Smooth muscle cell (in vitro differentiated cells): ENCODE data around the gene ATG7. TPM values are rescaled to one million over a fixed set of nuclear protein-coding genes. Genes with fewer than 3 reads are reported as not detected.

Source experiments
- DNase-seq: peaks from one replicate; lab custom pipeline; 2025; ENCODE audit not compliant: unreplicated experiment; lab: John Stamatoyannopoulos, UW
- H2AFZ ChIP-seq: fragments of 200-600 bp; sonication (generic); 2 replicates; pipeline ENCODE4 v1.6.0; 2016; ENCODE audit warnings: antibody characterized with exemption, low read depth, mild to moderate bottlenecking
- H3F3A ChIP-seq: fragments of 200-600 bp; sonication (generic); 2 replicates; pipeline ENCODE4 v1.6.0; 2017; ENCODE audit warnings: antibody characterized with exemption, low read depth
- H3K27ac ChIP-seq: fragments of 200-600 bp; sonication (generic); 2 replicates; pipeline ENCODE4 v1.5.1; 2016; ENCODE audit warnings: low read depth, mild to moderate bottlenecking
- H3K27me3 ChIP-seq: fragments of 200-600 bp; sonication (generic); 2 replicates; pipeline ENCODE4 v1.6.1; 2016; ENCODE audit warnings: low read depth, mild to moderate bottlenecking
- H3K36me3 ChIP-seq: fragments of 200-600 bp; sonication (generic); 2 replicates; pipeline ENCODE4 v1.5.1; 2016; ENCODE audit warnings: low read depth
- H3K4me1 ChIP-seq: fragments of 200-600 bp; sonication (generic); 2 replicates; pipeline ENCODE4 v1.5.1; 2016; ENCODE audit warnings: low read depth
- H3K4me2 ChIP-seq: fragments of 200-600 bp; sonication (generic); 2 replicates; pipeline ENCODE4 v1.6.0; 2016; ENCODE audit warnings: mild to moderate bottlenecking
- H3K4me3 ChIP-seq: fragments of 200-600 bp; sonication (generic); 2 replicates; pipeline ENCODE4 v1.5.1; 2016; ENCODE audit warnings: mild to moderate bottlenecking
- H3K79me2 ChIP-seq: fragments of 200-600 bp; sonication (generic); 2 replicates; pipeline ENCODE4 v1.6.0; 2016; ENCODE audit warnings: low read depth, mild to moderate bottlenecking
- H3K9ac ChIP-seq: fragments of 200-600 bp; sonication (generic); 2 replicates; pipeline ENCODE4 v1.6.0; 2016; ENCODE audit warnings: low read depth
- H3K9me3 ChIP-seq: fragments of 200-600 bp; sonication (generic); replicated peaks from 2 replicates; pipeline ENCODE4 v1.5.1; 2016; ENCODE audit warnings: low read depth
- H4K20me1 ChIP-seq: fragments of 200-600 bp; sonication (generic); 2 replicates; pipeline ENCODE4 v1.6.0; 2016; ENCODE audit warnings: low read depth
- CTCF ChIP-seq: fragments of 200-600 bp; sonication (generic); IDR thresholded peaks from 2 replicates; pipeline ENCODE4 v1.5.1; 2017; ENCODE audit warnings: borderline replicate concordance, mild to moderate bottlenecking, antibody characterized with exemption; ENCODE audit not compliant: insufficient read depth, poor library complexity, severe bottlenecking
- WGBS: methylation state at CpG from one replicate; pipeline ENCODE4 v1.1.7; 2016; ENCODE audit warnings: low lambda C conversion rate; 5-methylcytosine and 5-hydroxymethylcytosine counted together
- polyA plus RNA-seq: library from polyadenylated mRNA; unstranded; fragments of >200 nt; fragmentation: Nextera tagmentation; extraction: Ambion mirVana; gene quantifications from 2 replicates; pipeline ENCODE4 v1.2.1, GENCODE V29; 2016
- total RNA-seq: library from RNA; depleted of rRNA; stranded (reverse); fragments of >200 nt; gene quantifications from 2 replicates; pipeline ENCODE4 v1.2.3, GENCODE V29; 2014

Gene ATG7
- total and polyA plus RNA-seq, 2 experiments from 2014 or later = 19.4 to 40.3 TPM

- H3K4me3 ChIP-seq = no peak overlapping the region
- no peak overlapping the region for H3K4me2 ChIP-seq
- H3K9ac ChIP-seq = no peak overlapping the region
- no peak overlapping the region for H2AFZ ChIP-seq
- peaks cover 17% of the 10 kb centered on the region for H3F3A ChIP-seq
- no peaks in the 10 kb centered on the region for H4K20me1 ChIP-seq
- H3K27ac ChIP-seq = no peak overlapping the region
- no peaks in the 10 kb centered on the region for H3K36me3 ChIP-seq
- WGBS = 96% methylated on average over 9 of the region's 9 CpGs
- peaks cover 10% of the 10 kb centered on the region for H3K4me1 ChIP-seq
- no peaks in the 10 kb centered on the region for H3K27me3 ChIP-seq
- TF ChIP-seq CTCF = no peak
- DNase-seq = no peak
- H3K79me2 ChIP-seq = no peaks in the 10 kb centered on the region
- H3K9me3 ChIP-seq = no peaks in the 10 kb centered on the region
Measured at GRCh38 chr3:11546657-11547302, 274.6 kb downstream of the ATG7 start.

- no peaks in the 10 kb centered on the region for H4K20me1 ChIP-seq
- peaks cover 22% of the 10 kb centered on the region for H3F3A ChIP-seq
- H3K4me3 ChIP-seq = no peak overlapping the region
- no peaks in the 10 kb centered on the region for H3K9me3 ChIP-seq
- peaks cover 10% of the 10 kb centered on the region for H3K4me1 ChIP-seq
- no peaks in the 10 kb centered on the region for H3K79me2 ChIP-seq
- no peak for TF ChIP-seq CTCF
- no peak overlapping the region for H3K9ac ChIP-seq
- no peaks in the 10 kb centered on the region for H3K36me3 ChIP-seq
- 75% methylated on average over 2 of the region's 2 CpGs for WGBS
- H2AFZ ChIP-seq = no peak overlapping the region
- no peak overlapping the region for H3K4me2 ChIP-seq
- no peak for DNase-seq
- H3K27ac ChIP-seq = no peak overlapping the region
- H3K27me3 ChIP-seq = no peaks in the 10 kb centered on the region
Measured at GRCh38 chr3:11547498-11547897, 275.3 kb downstream of the ATG7 start.

DNA sequence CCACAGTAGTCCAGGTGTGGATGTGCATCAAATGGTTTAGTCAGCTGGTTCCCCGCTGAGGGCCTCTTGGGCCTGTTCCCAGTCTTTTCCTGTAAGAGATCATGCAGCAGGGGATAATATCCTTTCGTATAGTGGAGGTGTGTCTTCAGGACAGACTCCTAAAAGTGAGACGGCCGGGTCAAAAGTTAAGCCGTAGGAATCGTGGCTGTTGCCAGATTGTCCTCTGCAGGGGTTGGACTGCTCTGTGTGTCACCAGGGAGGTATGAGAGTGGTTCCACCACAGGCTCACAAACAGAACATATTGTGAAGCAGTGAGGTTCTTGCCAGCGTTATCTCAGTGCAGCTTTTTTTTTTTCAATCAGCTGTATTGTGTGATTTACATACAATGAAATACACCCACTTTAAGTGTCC lies 276.5 kb downstream of the ATG7 start:
- 37% methylated on average over 7 of the region's 7 CpGs for WGBS
- H3K36me3 ChIP-seq = no peaks in the 10 kb centered on the region
- peaks cover 22% of the 10 kb centered on the region for H3F3A ChIP-seq
- peak overlapping the region; percentile 14 for H3K4me2 ChIP-seq
- H2AFZ ChIP-seq = no peak overlapping the region
- no peak overlapping the region for H3K9ac ChIP-seq
- H3K79me2 ChIP-seq = no peaks in the 10 kb centered on the region
- TF ChIP-seq CTCF = no peak
- H3K9me3 ChIP-seq = no peaks in the 10 kb centered on the region
- no peaks in the 10 kb centered on the region for H3K27me3 ChIP-seq
- no peak overlapping the region for H3K4me3 ChIP-seq
- H3K27ac ChIP-seq = peak overlapping the region; percentile 60
- H4K20me1 ChIP-seq = no peaks in the 10 kb centered on the region
- H3K4me1 ChIP-seq = peaks cover 10% of the 10 kb centered on the region
- DNase-seq = no peak

DNA sequence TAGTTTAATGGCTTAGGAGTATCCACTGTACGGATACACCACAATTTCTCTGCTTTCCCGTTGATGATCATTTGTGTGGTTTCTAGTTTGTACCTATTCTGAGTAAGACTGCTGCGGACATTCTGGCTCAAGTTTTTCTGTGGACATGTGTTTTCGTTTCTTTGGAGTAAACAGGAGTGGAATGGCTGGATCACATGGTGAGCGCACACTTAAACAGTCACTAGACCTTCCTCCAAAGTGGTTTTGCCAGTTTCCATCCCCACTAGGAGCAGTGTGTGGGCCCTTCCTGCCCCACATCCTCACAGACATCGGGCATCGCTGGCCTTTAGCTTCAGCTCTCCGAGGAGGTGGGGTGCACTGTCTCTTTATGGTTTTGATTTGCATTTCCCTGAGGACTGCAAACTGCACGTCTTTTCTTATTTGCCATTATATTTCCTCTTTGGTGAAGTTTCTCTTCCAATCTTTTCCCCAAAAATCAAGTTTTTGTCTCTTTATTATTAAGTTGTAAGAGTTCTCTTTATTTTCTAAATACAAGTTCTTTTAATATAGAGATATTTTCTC lies 277.5 kb downstream of the ATG7 start:
- no peaks in the 10 kb centered on the region for H3K27me3 ChIP-seq
- 94% methylated on average over 9 of the region's 9 CpGs for WGBS
- no peak overlapping the region for H3K4me3 ChIP-seq
- H3F3A ChIP-seq = peaks cover 22% of the 10 kb centered on the region
- H4K20me1 ChIP-seq = peaks cover 5% of the 10 kb centered on the region
- no peak overlapping the region for H3K9ac ChIP-seq
- no peaks in the 10 kb centered on the region for H3K79me2 ChIP-seq
- no peak for TF ChIP-seq CTCF
- no peaks in the 10 kb centered on the region for H3K9me3 ChIP-seq
- H3K4me1 ChIP-seq = peaks cover 7% of the 10 kb centered on the region
- H3K27ac ChIP-seq = peak overlapping the region; percentile 60
- H3K36me3 ChIP-seq = no peaks in the 10 kb centered on the region
- H2AFZ ChIP-seq = no peak overlapping the region
- peak overlapping the region; percentile 14 for H3K4me2 ChIP-seq
- no peak for DNase-seq
